Tibial artery (tissue), 4 donors: Measurements from ENCODE around the gene SCARF2.

Source experiments
- DNase-seq, 2 donors: peaks; one replicate each; pipeline ENCODE4 v3.0.0-alpha.2; 2019
- H3K27ac ChIP-seq, 2 donors: fragments of 200-600 bp; sonication (generic) in 1 of 2; 1 replicate in 1 of 2; 2 replicates in 1 of 2; pipeline ENCODE4 v1.5.1; 2018 to 2019; ENCODE audit warnings: mild to moderate bottlenecking in 1 of 2
- H3K27me3 ChIP-seq, 2 donors: fragments of 200-600 bp; sonication (generic) in 1 of 2; one replicate each; pipeline versions ENCODE4 v1.5.1 to v1.6.0; 2016 to 2019
- H3K36me3 ChIP-seq, 3 donors: fragments of 200-600 bp; sonication (generic) in 2 of 3; one replicate each; pipeline ENCODE4 v1.5.1; 2016 to 2019; ENCODE audit warnings: mild to moderate bottlenecking in 2 of 3
- H3K4me1 ChIP-seq, 4 donors: fragments of 200-600 bp; sonication (generic) in 2 of 4; 1 replicate in 3 of 4; 2 replicates in 1 of 4; pipeline ENCODE4 v1.5.1; 2016 to 2019
- H3K4me3 ChIP-seq, 2 donors: fragments of 200-600 bp; sonication (generic) in 1 of 2; 1 replicate in 1 of 2; 2 replicates in 1 of 2; pipeline ENCODE4 v1.5.1; 2018 to 2019; ENCODE audit warnings: mild to moderate bottlenecking in 2 of 2
- H3K9me3 ChIP-seq, 3 donors: fragments of 200-600 bp; sonication (generic) in 1 of 3; one replicate each; pipeline ENCODE4 v1.5.1; 2016 to 2019
- CTCF ChIP-seq, 2 experiments: fragments of 200-600 bp in 1 of 2; fragments of 450-650 bp in 1 of 2; IDR thresholded peaks; one replicate each; pipeline ENCODE4 v1.5.1; 2017 to 2019; ENCODE audit warnings: antibody characterized with exemption in 2 of 2, mild to moderate bottlenecking in 1 of 2, moderate library complexity in 1 of 2
- intact Hi-C: fragments of 100-400 bp; cut with DNase I; formaldehyde crosslinking; loops from one replicate; pipeline ENCODE4 v1.15.0; 2023; ENCODE audit warnings: low total_unique reads

The SCARF2 gene

GRCh38 chr22:20407829-20408228, 29.8 kb downstream of the SCARF2 start:
- DNase-seq, result peak in 1 of 2 donors; percentile 35
- no peak for TF ChIP-seq CTCF (IDR thresholded peaks at IDR 0.05)
- H3K27me3 ChIP-seq, result no peaks in the 10 kb centered on the region
- H3K4me3 ChIP-seq, result no peak overlapping the region
- H3K27ac ChIP-seq, result no peak overlapping the region
- no peaks in the 10 kb centered on the region for H3K9me3 ChIP-seq
- peaks cover 18 to 42% (median 35%) of the 10 kb centered on the region in 3 donors for H3K36me3 ChIP-seq
- intact Hi-C loops, result no loop called here
- no peaks in the 10 kb centered on the region for H3K4me1 ChIP-seq

GRCh38 chr22:20406686-20407408, 30.8 kb downstream of the SCARF2 start:
- Histone ChIP-seq H3K27me3 (no peaks in the 10 kb centered on the region), H3K27ac (no peak overlapping the region), H3K4me1 (no peaks in the 10 kb centered on the region), H3K9me3 (no peaks in the 10 kb centered on the region), H3K36me3 (peaks cover 18 to 45% (median 35%) of the 10 kb centered on the region in 3 donors), H3K4me3 (no peak overlapping the region)
- no peak for TF ChIP-seq CTCF (IDR thresholded peaks at IDR 0.05)
- peak in 1 of 2 donors; percentile 35 for DNase-seq
- intact Hi-C loops, result no loop called here

GRCh38 chr22:20405931-20406685, 31.5 kb downstream of the SCARF2 start:
- no peaks in the 10 kb centered on the region for H3K9me3 ChIP-seq
- DNase-seq, result peak in 1 of 2 donors; percentile 48
- no peak overlapping the region for H3K4me3 ChIP-seq
- H3K27me3 ChIP-seq, result no peaks in the 10 kb centered on the region
- no peak for TF ChIP-seq CTCF (IDR thresholded peaks at IDR 0.05)
- intact Hi-C loops, result no loop called here
- peaks cover 18 to 51% (median 38%) of the 10 kb centered on the region in 3 donors for H3K36me3 ChIP-seq
- H3K4me1 ChIP-seq, result no peaks in the 10 kb centered on the region
- no peak overlapping the region for H3K27ac ChIP-seq

- no peaks in the 10 kb centered on the region for H3K4me1 ChIP-seq
- DNase-seq, result peak in 1 of 2 donors; percentile 59
- no peaks in the 10 kb centered on the region for H3K27me3 ChIP-seq
- H3K9me3 ChIP-seq, result no peaks in the 10 kb centered on the region
- H3K27ac ChIP-seq, result no peak overlapping the region
- H3K4me3 ChIP-seq, result no peak overlapping the region
- intact Hi-C loops, result no loop called here
- peaks cover 18 to 52% (median 39%) of the 10 kb centered on the region in 3 donors for H3K36me3 ChIP-seq
- TF ChIP-seq CTCF (IDR thresholded peaks at IDR 0.05), result no peak
Observed at GRCh38 chr22:20405291-20405930, 32.2 kb downstream of the SCARF2 start.

- no peak for TF ChIP-seq CTCF (IDR thresholded peaks at IDR 0.05)
- Histone ChIP-seq H3K4me3 (no peak overlapping the region), H3K36me3 (peaks cover 18 to 52% (median 39%) of the 10 kb centered on the region in 3 donors), H3K27ac (no peak overlapping the region), H3K4me1 (no peaks in the 10 kb centered on the region), H3K27me3 (no peaks in the 10 kb centered on the region), H3K9me3 (no peaks in the 10 kb centered on the region)
- intact Hi-C loops, result no loop called here
- DNase-seq, result peak in 1 of 2 donors; percentile 7
Observed at GRCh38 chr22:20404881-20405280, 32.7 kb downstream of the SCARF2 start.
